ENCODE results near the gene ZNF607. TPM values are rescaled to one million over a fixed set of nuclear protein-coding genes. Genes with fewer than 3 reads are reported as not detected.
"Not testable (repeated sequence)": the region's sequence is repeated elsewhere in the genome, so short reads cannot be mapped to it uniquely, and the experiment has no call there.

Gene ZNF607
- 3.9 and 5.3 TPM in 2 replicates for total RNA-seq

DNA sequence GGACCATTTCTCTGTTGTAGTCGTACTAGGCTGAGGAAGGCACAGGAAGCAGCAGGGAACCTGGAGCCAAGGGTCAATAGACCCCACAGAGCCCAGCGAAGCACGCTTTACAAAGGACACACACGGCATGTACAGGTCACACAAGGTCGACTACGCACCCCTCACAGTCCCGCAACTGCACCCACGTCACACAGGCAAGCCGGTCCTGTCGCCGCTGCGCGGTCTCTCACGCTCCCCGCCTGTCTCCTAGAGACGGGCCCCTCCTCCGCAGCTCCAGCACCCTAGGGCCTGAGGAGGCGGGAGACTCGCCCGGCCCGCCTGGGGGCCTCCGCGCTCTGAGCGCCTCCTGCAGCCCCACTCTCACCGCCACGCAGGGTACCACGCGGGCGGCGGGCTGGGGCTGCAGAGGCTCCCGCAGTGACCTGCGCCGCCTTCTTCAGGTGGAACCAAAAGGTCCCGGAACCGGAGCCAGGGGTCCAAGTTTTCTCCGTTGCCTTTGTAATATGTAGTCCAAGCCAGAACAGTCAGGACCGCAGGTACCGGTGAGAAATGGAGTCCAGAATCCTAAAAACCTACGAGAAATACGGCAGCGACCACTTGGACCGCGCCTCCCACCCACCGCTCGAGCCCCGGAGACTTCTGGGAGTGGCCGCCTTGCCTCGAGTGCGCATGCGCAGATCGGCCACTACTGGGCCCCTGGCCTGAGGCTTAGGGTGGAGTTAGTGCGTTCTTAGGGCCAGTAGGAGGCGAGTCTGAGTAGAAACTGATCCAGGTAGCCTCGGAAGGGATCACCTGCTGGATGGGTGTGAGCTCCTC lies at the start of gene ZNF607:
Gene ZNF607, minus strand, starts transcription at position 651 of the 816 bp plus-strand sequence. CDS start 8,143 bp downstream, outside the sequence.
- H3K36me3 ChIP-seq (ENCODE audit: control insufficient read depth, insufficient read depth, low read length), result no peaks in the 10 kb centered on the region
- DNase-seq (ENCODE audit: low read depth), result peak; percentile 67

GRCh38 chr19:37763488-37763887 lies 43.9 kb upstream of the ZNF607 start:
- Histone ChIP-seq H3K27me3 (ENCODE audit: control insufficient read depth, insufficient read depth, low read length) (no peaks in the 10 kb centered on the region), H3K4me3 (ENCODE audit: low read depth, low read length) (no peak overlapping the region), H3K36me3 (ENCODE audit: control insufficient read depth, insufficient read depth, low read length) (no peaks in the 10 kb centered on the region)
- TF ChIP-seq, protein P1, sequence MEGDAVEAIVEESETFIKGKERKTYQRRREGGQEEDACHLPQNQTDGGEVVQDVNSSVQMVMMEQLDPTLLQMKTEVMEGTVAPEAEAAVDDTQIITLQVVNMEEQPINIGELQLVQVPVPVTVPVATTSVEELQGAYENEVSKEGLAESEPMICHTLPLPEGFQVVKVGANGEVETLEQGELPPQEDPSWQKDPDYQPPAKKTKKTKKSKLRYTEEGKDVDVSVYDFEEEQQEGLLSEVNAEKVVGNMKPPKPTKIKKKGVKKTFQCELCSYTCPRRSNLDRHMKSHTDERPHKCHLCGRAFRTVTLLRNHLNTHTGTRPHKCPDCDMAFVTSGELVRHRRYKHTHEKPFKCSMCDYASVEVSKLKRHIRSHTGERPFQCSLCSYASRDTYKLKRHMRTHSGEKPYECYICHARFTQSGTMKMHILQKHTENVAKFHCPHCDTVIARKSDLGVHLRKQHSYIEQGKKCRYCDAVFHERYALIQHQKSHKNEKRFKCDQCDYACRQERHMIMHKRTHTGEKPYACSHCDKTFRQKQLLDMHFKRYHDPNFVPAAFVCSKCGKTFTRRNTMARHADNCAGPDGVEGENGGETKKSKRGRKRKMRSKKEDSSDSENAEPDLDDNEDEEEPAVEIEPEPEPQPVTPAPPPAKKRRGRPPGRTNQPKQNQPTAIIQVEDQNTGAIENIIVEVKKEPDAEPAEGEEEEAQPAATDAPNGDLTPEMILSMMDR (IDR thresholded peaks at IDR 0.05; ENCODE audit: insufficient read depth, low read length, poor library complexity, severe bottlenecking), result no peak
- DNase-seq (ENCODE audit: low read depth), result no peak

More for the DNA sequence above, at the start of gene ZNF607:
- H3K4me3 ChIP-seq (ENCODE audit: low read depth, low read length), result peak within 1 kb of the TSS; percentile 74
- H3K27me3 ChIP-seq (ENCODE audit: control insufficient read depth, insufficient read depth, low read length), result no peaks in the 10 kb centered on the region
- TF ChIP-seq, protein P1 (IDR thresholded peaks at IDR 0.05; ENCODE audit: insufficient read depth, low read length, poor library complexity, severe bottlenecking), result peak; percentile 68

DNA sequence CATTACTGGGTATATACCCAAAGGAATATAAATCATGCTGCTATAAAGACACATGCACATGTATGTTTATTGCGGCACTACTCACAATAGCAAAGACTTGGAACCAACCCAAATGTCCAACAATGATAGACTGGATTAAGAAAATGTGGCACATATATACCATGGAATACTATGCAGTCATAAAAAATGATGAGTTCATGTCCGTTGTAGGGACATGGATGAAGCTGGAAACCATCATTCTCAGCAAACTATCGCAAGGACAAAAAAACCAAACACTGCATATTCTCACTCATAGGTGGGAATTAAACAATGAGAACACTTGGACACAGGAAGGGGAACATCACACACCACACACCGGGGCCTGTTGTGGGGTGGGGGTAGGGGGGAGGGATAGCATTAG lies 38.1 kb upstream of the ZNF607 start:
- not testable (repeated sequence) for H3K27me3 ChIP-seq (ENCODE audit: control insufficient read depth, insufficient read depth, low read length); H3K4me3 ChIP-seq (ENCODE audit: low read depth, low read length); DNase-seq (ENCODE audit: low read depth); H3K36me3 ChIP-seq (ENCODE audit: control insufficient read depth, insufficient read depth, low read length)

DNA sequence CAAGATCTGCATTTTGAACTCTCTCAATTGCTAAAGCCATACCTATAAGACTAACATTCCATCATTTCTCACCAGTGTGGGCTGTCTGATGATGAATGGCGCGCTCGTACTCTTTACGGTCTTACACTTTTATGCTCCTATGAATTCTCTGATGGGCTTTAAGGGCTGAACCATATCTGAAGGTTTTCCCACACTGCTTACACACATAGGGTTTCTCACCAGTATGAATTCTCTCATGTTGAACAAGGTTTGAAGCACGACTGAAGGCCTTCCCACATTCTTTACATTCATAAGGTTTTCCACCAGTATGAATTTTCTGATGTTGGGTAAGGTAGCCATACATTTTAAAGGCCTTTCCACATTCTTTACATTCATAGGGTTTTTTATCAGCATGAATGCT lies 18.8 kb upstream of the ZNF607 start:
- H3K4me3 ChIP-seq (ENCODE audit: low read depth, low read length), result no peak overlapping the region
- no peaks in the 10 kb centered on the region for H3K36me3 ChIP-seq (ENCODE audit: control insufficient read depth, insufficient read depth, low read length)
- no peak for DNase-seq (ENCODE audit: low read depth)
- TF ChIP-seq, protein P1 (IDR thresholded peaks at IDR 0.05; ENCODE audit: insufficient read depth, low read length, poor library complexity, severe bottlenecking), result no peak
- no peaks in the 10 kb centered on the region for H3K27me3 ChIP-seq (ENCODE audit: control insufficient read depth, insufficient read depth, low read length)

DNA sequence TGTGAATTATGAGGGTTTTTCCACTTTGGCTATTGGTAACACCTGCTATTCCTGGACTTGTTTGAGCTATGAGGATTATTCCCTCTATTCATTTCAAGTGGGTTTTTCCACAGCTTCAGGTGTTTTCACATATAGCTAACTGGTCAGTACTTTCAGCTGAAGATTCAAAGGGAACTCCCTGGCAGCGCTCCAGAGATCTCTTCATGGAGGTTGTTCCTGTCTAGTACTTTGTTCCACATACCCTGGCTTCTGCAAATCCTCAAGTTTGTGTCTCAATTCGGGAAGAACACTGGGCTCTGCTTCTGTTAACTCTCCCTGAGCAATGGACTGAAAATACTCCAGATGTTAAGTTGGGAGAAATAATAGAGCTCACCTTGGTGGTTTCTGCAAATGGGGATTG lies 5.6 kb upstream of the ZNF607 start:
- H3K4me3 ChIP-seq (ENCODE audit: low read depth, low read length), result no peak overlapping the region
- TF ChIP-seq, protein P1 (IDR thresholded peaks at IDR 0.05; ENCODE audit: insufficient read depth, low read length, poor library complexity, severe bottlenecking), result no peak
- no peak for DNase-seq (ENCODE audit: low read depth)
- H3K36me3 ChIP-seq (ENCODE audit: control insufficient read depth, insufficient read depth, low read length), result no peaks in the 10 kb centered on the region
- H3K27me3 ChIP-seq (ENCODE audit: control insufficient read depth, insufficient read depth, low read length), result no peaks in the 10 kb centered on the region

GRCh38 chr19:37719927-37720265 lies 335 bp upstream of the ZNF607 start:
- TF ChIP-seq, protein P1 (IDR thresholded peaks at IDR 0.05; ENCODE audit: insufficient read depth, low read length, poor library complexity, severe bottlenecking), result no peak
- H3K36me3 ChIP-seq (ENCODE audit: control insufficient read depth, insufficient read depth, low read length), result no peaks in the 10 kb centered on the region
- peak overlapping the region; percentile 74 for H3K4me3 ChIP-seq (ENCODE audit: low read depth, low read length)
- no peaks in the 10 kb centered on the region for H3K27me3 ChIP-seq (ENCODE audit: control insufficient read depth, insufficient read depth, low read length)
- no peak for DNase-seq (ENCODE audit: low read depth)

Data from kidney epithelial cell (primary cell).